HepG2 (cell line): ENCODE measurements around the gene B3GNT5. TPM values are rescaled to one million over a fixed set of nuclear protein-coding genes. Genes with fewer than 3 reads are reported as not detected.

Source experiments
- EP300 ChIP-seq, 3 experiments: sonication (generic) in 1 of 3; formaldehyde crosslinking in 1 of 3; IDR thresholded peaks; 2 replicates each; pipeline versions ENCODE4 v1.5.1 to v1.6.1; 2011 to 2020; ENCODE audit warnings: low read depth in 2 of 3, low read length in 2 of 3, borderline replicate concordance in 1 of 3, improper control_type of control experiment in 1 of 3, mild to moderate bottlenecking in 1 of 3, missing genetic modification reagents in 1 of 3, moderate library complexity in 1 of 3
- HNF1B ChIP-seq: sonication (generic); formaldehyde crosslinking; IDR thresholded peaks from 2 replicates; pipeline ENCODE4 v1.5.1; 2020; ENCODE audit warnings: mild to moderate bottlenecking, moderate library complexity, missing genetic modification reagents
- HNRNPLL ChIP-seq: fragments of 200-400 bp; formaldehyde crosslinking; IDR thresholded peaks from 2 replicates; pipeline ENCODE4 v1.6.1; 2017; ENCODE audit warnings: mild to moderate bottlenecking, low read depth, low read length; ENCODE audit not compliant: poor library complexity, severe bottlenecking
- HOMEZ ChIP-seq: IDR thresholded peaks from 2 replicates; pipeline ENCODE4 v1.6.1; 2016; ENCODE audit warnings: low read depth
- MAZ ChIP-seq, 2 experiments: sonication (generic) in 1 of 2; formaldehyde crosslinking in 1 of 2; IDR thresholded peaks; 2 replicates each; pipeline versions ENCODE4 v1.5.0 to v1.6.1; 2012 to 2020; ENCODE audit warnings: low read depth in 2 of 2, mild to moderate bottlenecking in 2 of 2, borderline replicate concordance in 1 of 2, improper control_type of control experiment in 1 of 2, low read length in 1 of 2, missing genetic modification reagents in 1 of 2, moderate library complexity in 1 of 2
- MBD4 ChIP-seq: IDR thresholded peaks from 2 replicates; pipeline ENCODE4 v1.6.1; 2012; ENCODE audit warnings: low read length, inconsistent platforms, borderline replicate concordance
- MXD1 ChIP-seq: sonication (generic); formaldehyde crosslinking; IDR thresholded peaks from 2 replicates; pipeline ENCODE4 v1.4.0; 2020; ENCODE audit warnings: mild to moderate bottlenecking, missing genetic modification reagents
- RBM22 ChIP-seq: fragments of 200-400 bp; formaldehyde crosslinking; optimal IDR thresholded peaks from 2 replicates; pipeline ENCODE3; 2017; ENCODE audit warnings: mild to moderate bottlenecking, low read length, moderate library complexity
- ZBTB20 ChIP-seq: sonication (generic); formaldehyde crosslinking; IDR thresholded peaks from 2 replicates; pipeline ENCODE4 v1.8.1; 2023; ENCODE audit warnings: missing genetic modification reagents, low read depth, mild to moderate bottlenecking, borderline replicate concordance
- ZKSCAN8 ChIP-seq: IDR thresholded peaks from 2 replicates; pipeline ENCODE4 v1.6.1; 2016; ENCODE audit warnings: borderline replicate concordance, missing genetic modification reagents, missing compliant biosample characterization
- ZNF142 ChIP-seq: sonication (generic); formaldehyde crosslinking; IDR thresholded peaks from 2 replicates; pipeline ENCODE4 v1.4.0; 2020; ENCODE audit warnings: missing genetic modification reagents
- ZNF496 ChIP-seq: sonication (generic); formaldehyde crosslinking; IDR thresholded peaks from 2 replicates; pipeline ENCODE4 v1.8.1; 2023; ENCODE audit warnings: mild to moderate bottlenecking, moderate library complexity, missing genetic modification reagents; ENCODE audit not compliant: insufficient replicate concordance
- ZNF570 ChIP-seq: sonication (generic); formaldehyde crosslinking; IDR thresholded peaks from 2 replicates; pipeline ENCODE4 v1.4.0; 2020; ENCODE audit warnings: mild to moderate bottlenecking, missing genetic modification reagents, borderline replicate concordance
- ZNF615 ChIP-seq: sonication (generic); formaldehyde crosslinking; IDR thresholded peaks from 2 replicates; pipeline ENCODE4 v1.5.0; 2020; ENCODE audit warnings: mild to moderate bottlenecking, missing genetic modification reagents, borderline replicate concordance
- ZNF773 ChIP-seq: sonication (generic); formaldehyde crosslinking; IDR thresholded peaks from 2 replicates; pipeline ENCODE4 v1.4.0; 2020; ENCODE audit warnings: missing genetic modification reagents, borderline replicate concordance
- ZNF784 ChIP-seq: sonication (generic); formaldehyde crosslinking; IDR thresholded peaks from 2 replicates; pipeline ENCODE4 v1.5.1; 2020; ENCODE audit warnings: missing genetic modification reagents, mild to moderate bottlenecking, borderline replicate concordance
- ZNF883 ChIP-seq: sonication (generic); formaldehyde crosslinking; IDR thresholded peaks from 2 replicates; pipeline ENCODE4 v1.5.1; 2020; ENCODE audit warnings: mild to moderate bottlenecking, missing genetic modification reagents; ENCODE audit errors: not compliant biosample characterization
- polyA plus RNA-seq, 8 experiments: library from polyadenylated mRNA; depleted of rRNA in 3 of 8; stranded (reverse) in 7 of 8; unstranded in 1 of 8; fragments of >200 nt; fragmentation: Illumina TruSeq in 4 of 8; extraction: Trizol in 4 of 8; gene quantifications; 2 replicates each; pipeline versions ENCODE4 v1.2.1 to v1.2.3, GENCODE V29; 2011 to 2016; ENCODE audit warnings: low read depth in 4 of 8, missing spikeins in 1 of 8, mixed read lengths in 1 of 8; ENCODE audit not compliant: insufficient read depth in 1 of 8
- total RNA-seq, 5 experiments: library from RNA; depleted of rRNA; stranded (reverse); fragments of >200 nt; fragmentation: Illumina TruSeq; extraction: Trizol; gene quantifications; 2 replicates each; pipeline ENCODE4 v1.2.3, GENCODE V29; 2016; ENCODE audit warnings: low read depth in 1 of 5

The B3GNT5 gene
- total and polyA plus RNA-seq, 2 of the 13 experiments (the other 11 are each of a cell fraction or from before 2014, with no cell fraction given) = not detected

- TF ChIP-seq HOMEZ (CRISPR knock-in tag) (peak; percentile 86), ZNF615 (CRISPR knock-in tag) (no peak), MAZ (IDR thresholded peaks at IDR 0.05; ENCODE audit: borderline replicate concordance, low read depth, low read length) (no peak), MAZ (CRISPR knock-in tag; IDR thresholded peaks at IDR 0.05; ENCODE audit: low read depth) (no peak), ZNF883 (peak; percentile 40), ZNF570 (CRISPR knock-in tag) (no peak), EP300 (IDR thresholded peaks at IDR 0.05; ENCODE audit: low read depth in 2 of 2, low read length in 2 of 2) (peak in 1 of 2 experiments; percentile 23; a peak in 1 of 4 replicates), EP300 (CRISPR knock-in tag; IDR thresholded peaks at IDR 0.05; ENCODE audit: borderline replicate concordance) (no peak; the same call in 1 of the 2 replicates), MXD1 (no peak), HNRNPLL (no peak), ZKSCAN8 (CRISPR knock-in tag) (no peak; the same call in 1 of the 2 replicates), MBD4 (no peak), ZNF142 (CRISPR knock-in tag) (no peak), HNF1B (CRISPR knock-in tag) (peak; percentile 80), RBM22 (no peak), ZNF496 (CRISPR knock-in tag) (no peak), ZNF784 (no peak), ZBTB20 (peak; percentile 48; the same call in 1 of the 2 replicates), ZNF773 (CRISPR knock-in tag) (no peak)
Observed at GRCh38 chr3:183211352-183211751, 41.7 kb upstream of the B3GNT5 start (continued).
